ENCODE results near the gene DGLUCY.
A peak's percentile ranks its signal among the peaks of the same experiment; 100 is the strongest.
"Not testable (repeated sequence)": the region's sequence is repeated elsewhere in the genome, so short reads cannot be mapped to it uniquely, and the experiment has no call there.

DGLUCY gene

DNA sequence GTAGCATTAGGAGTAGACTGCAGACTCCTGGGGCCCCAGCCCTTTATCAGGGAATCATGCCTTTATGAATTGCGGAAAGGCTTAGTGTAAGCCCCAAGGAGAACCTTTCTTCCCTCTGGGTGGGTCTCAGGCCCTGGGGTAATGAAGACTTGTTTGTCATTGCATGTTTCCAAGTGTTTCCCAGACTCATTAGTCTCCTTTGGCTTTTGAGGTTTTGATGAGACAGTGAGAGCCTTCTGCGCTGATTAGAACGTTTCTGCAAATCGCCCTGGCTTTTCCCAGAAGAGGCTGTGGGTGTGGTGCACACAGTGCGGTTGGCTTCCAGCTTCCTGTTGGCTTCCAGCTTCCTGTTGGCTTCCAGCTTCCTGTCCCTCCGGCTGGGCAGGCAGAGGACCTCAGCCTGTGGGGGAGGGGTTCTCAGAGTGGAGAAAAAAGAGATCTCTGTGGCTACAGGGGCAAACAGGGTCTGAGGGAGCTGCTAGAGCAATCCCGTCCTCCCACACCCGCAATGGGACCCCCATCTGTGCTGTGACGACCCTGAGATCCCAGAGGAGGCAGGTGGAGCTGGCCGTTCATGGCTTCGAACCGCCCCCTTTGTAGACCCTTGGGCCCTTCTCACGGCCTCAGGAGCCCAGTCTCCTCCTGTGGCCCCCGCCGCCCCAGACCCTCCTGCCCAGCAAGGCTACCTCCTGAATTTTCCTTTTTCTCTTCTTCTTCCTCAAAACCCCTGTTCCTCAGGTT, 88.5 kb downstream of the DGLUCY start:
- DNase-seq (ENCODE audit: low read depth in 3 of 3, low spot score in 1 of 3): no peak

- DNase-seq (ENCODE audit: low read depth in 3 of 3, low spot score in 1 of 3): no peak
These were observed 90.8 kb downstream of the DGLUCY start for GRCh38 chr14:91204657-91205056.

DNA sequence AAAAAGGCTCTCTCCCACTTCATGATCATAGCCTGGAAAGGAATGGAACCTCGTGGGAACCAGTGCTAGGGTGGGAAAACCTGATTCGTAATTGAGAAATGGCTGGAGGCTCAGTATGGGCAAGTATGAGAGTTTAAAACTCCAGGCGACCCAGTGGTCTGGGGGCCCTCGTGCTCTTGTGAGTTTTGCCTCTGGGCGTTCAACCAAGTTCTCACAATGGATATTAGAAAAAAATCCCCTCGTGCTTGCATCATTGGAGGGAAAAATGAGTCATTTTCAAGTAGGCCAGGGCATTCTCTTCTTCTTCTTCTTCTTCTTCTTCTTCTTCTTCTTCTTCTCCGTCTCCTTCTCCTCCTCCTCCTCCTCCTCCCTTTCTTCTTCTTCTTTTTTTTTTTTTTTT, 91.6 kb downstream of the DGLUCY start:
- no peak for DNase-seq (ENCODE audit: low read depth in 3 of 3, low spot score in 1 of 3)

- DNase-seq (ENCODE audit: low read depth in 3 of 3, low spot score in 1 of 3): no peak
These were observed 93.1 kb downstream of the DGLUCY start for GRCh38 chr14:91207008-91207407.

DNA sequence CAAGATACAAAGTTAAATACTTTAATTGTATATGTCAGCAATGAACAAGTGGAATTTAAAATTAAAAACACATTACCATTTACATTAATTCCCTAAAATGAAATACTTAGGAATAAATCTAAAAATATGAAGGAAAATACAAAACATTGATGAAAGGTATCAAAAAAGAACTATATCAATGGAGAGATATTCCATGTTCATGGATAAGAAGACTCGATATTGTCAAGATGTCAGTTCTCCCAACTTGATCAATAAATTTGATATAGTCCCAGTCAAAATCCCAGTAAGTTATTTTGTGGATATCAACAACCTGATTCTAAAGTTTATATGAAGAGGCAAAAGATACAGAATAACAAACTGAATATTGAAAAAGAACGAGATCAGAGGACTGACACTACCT, 97.1 kb downstream of the DGLUCY start:
- DNase-seq (ENCODE audit: low read depth in 3 of 3, low spot score in 1 of 3): no peak

- no peak for DNase-seq (ENCODE audit: low read depth in 3 of 3, low spot score in 1 of 3)
These were observed 100.4 kb downstream of the DGLUCY start for GRCh38 chr14:91214306-91214705.

DNA sequence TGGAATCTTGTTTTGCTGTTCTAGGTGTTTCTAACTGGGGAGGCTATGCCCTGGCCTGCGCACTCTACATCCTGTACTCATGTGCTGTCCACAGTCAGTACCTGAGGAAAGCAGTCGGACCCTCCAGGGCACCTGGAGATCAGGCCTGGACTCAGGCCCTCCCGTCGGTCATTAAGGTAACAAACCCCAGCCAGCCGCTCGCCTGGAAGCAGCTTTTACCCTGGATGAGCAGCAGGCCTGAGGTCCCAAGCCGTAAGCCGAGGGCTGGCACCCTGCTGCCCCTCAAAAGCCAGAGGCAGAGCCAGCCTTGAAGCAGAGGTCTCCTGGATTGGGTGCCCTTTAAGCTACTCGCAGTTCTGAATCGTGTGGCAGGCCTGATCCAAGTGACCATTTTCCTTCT, 101.5 kb downstream of the DGLUCY start:
- no peak for DNase-seq (ENCODE audit: low read depth in 3 of 3, low spot score in 1 of 3)

- DNase-seq (ENCODE audit: low read depth in 3 of 3, low spot score in 1 of 3): no peak
These were observed 102.9 kb downstream of the DGLUCY start for GRCh38 chr14:91216731-91217226.

DNA sequence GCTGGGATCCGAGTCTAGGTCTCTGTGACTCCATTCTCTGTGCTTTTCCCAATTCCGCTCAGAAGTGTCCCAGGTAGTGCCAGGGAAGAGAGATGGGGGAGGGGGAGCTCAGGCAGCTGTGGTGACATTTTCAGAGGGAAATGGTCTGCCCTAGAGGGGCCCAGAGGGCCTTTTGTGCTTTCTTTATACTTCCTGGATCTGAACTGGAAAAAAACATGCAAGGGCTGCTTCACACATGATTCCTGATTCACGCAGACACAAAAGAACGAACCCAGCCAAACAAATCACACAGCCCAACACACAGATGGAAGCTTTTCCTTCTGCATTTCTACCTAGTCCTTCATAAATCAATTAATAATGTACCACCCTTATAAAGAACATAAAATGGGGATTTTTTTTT, 104.1 kb downstream of the DGLUCY start:
- no peak for DNase-seq (ENCODE audit: low read depth in 3 of 3, low spot score in 1 of 3)

DNA sequence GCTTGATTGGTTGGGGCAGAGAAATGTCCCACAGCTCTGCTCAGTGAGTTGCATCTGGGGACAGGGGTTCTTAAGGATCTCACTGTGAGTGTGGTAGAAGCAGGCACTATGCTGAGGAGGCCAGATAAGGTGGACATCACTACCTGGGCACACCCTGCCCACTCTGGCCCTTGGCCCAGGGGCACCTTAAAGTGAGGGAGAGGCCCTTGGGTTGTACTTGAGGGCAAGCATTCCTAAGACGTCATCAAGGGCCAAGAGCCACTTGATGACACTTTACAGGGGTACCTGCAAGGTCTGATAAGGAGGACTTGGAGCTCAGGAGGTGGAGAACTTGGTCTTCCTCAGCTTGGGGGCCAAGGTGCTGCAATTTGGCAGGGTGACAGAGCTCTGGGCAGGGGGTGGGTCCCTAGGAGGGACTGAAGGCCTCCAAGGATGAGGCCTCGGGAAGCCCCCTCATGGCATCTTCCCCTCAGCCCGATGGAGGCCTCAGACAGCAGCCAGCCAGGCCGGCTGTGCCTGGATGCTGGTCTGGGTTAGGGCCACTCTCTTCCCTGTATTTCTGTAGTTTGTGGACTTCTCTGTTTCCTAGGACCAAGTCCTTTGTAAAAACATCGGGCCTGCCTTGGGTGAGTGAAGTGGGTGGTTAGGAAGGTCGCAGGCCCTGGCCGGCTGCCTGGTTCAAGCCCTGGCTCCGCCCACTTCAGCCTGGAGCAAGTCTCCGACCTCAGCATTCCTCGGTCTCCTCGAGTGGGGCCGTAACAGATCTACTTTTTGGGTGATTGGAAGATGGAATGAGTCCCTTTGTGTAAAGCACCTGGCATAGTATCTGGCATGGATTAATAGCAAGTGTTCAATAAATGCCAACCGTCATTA, 105.9 kb downstream of the DGLUCY start:
- DNase-seq (ENCODE audit: low read depth in 3 of 3, low spot score in 1 of 3): no peak

- no peak for DNase-seq (ENCODE audit: low read depth in 3 of 3, low spot score in 1 of 3)
These were observed 106.7 kb downstream of the DGLUCY start for GRCh38 chr14:91220581-91221000.

GRCh38 chr14:91221270-91221669, 107.4 kb downstream of the DGLUCY start:
- no peak for DNase-seq (ENCODE audit: low read depth in 3 of 3, low spot score in 1 of 3)

GRCh38 chr14:91223028-91223783, 109.3 kb downstream of the DGLUCY start:
- no peak for DNase-seq (ENCODE audit: low read depth in 3 of 3, low spot score in 1 of 3)

DNA sequence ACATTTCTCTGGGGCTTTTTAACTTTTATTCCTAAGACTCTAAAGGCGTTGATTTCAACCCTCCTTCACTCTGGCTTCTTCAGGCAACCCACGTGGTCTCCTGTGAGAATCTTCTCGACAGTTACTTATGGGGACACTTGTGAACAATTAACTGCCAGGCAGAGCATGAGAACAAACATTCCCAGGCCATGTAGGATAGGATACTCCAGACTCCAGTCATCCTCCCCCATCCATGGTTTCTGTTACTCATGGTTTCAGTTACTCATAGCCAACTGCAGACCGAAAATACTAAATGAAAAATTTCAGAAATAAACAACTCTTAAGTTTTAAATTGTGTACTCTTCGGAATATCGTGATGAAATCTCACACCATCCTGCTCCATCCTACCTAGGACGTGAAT, 111.2 kb downstream of the DGLUCY start:
- DNase-seq (ENCODE audit: low read depth in 3 of 3, low spot score in 1 of 3): no peak

- not testable (repeated sequence) for DNase-seq (ENCODE audit: low read depth in 3 of 3, low spot score in 1 of 3)
These were observed 112.5 kb downstream of the DGLUCY start for GRCh38 chr14:91226360-91226759.

DNA sequence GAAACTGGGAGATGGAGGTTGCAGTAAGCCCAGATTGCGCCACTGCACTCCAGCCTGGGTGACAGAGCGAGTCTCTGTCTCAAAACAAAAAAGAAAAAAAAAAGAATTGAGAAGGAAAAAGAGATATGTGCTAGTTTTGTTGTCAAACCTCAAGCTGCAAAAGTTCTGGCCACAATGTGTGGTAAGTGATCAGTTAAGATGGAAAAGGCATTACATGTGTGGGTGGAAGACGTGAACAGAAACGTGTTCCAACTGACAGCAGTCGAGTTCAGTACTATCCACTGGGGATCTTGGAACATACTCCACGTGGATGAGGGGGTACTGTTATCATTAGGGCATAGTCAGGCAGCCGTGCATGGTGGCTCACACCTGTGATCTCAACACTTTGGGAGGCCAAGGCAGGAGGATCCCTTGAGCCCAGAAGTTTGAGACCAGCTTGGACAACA, 113.3 kb downstream of the DGLUCY start:
- no peak for DNase-seq (ENCODE audit: low read depth in 3 of 3, low spot score in 1 of 3)

DNA sequence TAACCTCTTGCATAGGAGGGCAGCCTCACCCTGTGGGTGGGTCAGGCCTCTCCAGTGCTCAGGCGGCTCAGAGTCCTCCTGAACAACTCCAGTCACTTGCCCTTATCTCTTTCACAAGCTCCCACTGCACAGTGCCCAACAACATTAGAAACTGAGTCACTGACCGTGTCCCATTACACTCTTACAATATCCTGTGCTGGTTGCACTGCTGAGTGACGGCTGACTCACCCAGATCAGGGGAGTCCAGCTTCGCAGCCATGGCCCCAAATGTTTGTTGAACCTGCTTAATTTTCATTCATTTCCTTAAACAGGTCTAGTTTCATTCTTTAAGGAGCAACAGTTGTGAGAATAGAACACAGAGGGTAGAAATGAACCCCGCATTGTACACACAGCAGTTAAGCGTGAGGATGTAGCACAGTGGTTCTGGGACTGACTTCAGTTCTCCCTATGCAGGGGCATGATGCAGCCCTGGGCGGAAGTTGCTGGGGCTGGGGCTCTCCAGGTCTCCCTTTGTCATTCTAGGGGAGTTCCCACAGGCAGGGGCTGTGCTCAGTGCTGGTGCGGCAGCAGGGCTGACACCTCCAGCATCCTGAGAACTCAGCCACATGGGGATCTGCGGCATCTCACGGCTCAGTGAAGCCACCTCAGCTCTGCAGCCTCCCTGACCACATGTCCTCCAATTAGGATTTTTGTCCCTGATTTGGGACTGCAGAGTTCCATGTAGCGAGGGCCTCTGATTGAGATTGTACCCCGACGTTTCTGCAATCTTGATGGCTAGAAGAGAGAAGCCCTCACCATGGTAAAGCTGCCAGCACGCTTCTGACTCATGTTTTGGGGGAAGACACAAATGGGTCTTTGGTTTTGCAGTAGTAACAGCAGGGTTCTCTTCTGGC, 114.5 kb downstream of the DGLUCY start:
- DNase-seq (ENCODE audit: low read depth in 3 of 3, low spot score in 1 of 3): peak; percentile 56 to 66 (median 64)

DNA sequence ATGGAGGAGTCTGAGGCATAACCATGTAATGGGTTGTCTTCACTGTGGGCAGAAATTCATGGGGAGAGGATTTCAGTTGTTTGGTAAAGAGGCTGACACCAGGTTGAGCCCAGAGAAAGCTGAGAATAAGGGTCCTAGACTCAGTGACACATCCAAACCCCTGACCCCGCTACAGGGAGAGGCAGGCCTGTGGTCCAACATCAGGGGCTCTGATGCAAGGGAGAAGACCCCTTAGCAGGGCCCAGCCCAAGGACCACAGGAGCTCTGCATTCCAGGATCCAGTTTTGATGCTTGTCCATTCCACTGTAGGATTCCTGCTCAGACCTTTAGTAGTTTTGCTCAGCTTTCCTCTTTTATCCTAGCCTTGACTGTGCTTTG, 115.1 kb downstream of the DGLUCY start:
- no peak for DNase-seq (ENCODE audit: low read depth in 3 of 3, low spot score in 1 of 3)

DNA sequence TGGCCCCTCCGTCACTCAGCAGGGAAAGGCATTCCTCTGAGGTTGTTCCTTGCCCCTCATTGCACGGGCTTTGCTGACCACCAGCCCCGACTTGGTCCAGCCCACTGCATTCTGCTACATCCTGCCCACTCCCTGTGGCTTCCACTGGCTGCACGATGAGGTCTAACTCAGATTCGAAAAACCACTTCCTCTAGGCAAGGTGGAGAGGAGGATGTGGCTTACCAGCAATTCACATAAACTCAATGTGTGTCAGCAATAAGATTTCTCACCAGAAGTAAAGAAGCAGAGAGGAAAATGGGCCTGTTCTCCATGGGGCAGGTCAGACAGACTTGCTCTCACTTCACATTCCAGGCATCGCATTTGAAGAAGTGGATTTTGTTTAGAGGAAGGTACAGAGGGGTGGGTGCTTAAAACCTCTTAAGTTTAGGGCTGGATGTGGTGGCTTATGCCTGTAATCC, 115.9 kb downstream of the DGLUCY start:
- peak in 1 of 3 donors; percentile 35 for DNase-seq (ENCODE audit: low read depth in 3 of 3, low spot score in 1 of 3)

- DNase-seq (ENCODE audit: low read depth in 3 of 3, low spot score in 1 of 3): no peak
These were observed 116.6 kb downstream of the DGLUCY start for GRCh38 chr14:91230397-91231035.
